NCI-H1105 (cell line): ENCODE data around the gene KNCN.

Experiments used
- DNase-seq: peaks from one replicate; lab custom pipeline; 2025; lab: John Stamatoyannopoulos, UW

Gene KNCN

DNA sequence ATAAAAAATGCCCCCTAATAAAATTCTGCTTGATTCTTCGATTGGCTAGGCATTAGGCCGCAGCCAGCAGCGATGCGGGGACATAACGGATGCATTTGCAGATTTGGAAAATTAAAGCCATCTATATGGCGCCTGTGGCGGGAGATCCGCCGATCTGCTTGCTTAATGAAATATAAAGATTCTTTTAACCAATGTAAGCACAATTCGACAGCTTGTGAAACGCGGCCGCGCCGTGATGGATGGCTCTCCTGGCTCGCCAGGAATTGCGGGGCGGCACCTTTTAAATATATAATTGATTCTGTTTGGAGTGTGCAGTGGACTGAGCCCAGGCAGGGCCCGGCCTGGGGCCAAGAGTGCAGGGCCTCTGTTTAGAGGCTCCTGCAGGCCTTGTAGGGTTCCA, 53.8 kb downstream of the KNCN start:
- DNase-seq = no peak

DNA sequence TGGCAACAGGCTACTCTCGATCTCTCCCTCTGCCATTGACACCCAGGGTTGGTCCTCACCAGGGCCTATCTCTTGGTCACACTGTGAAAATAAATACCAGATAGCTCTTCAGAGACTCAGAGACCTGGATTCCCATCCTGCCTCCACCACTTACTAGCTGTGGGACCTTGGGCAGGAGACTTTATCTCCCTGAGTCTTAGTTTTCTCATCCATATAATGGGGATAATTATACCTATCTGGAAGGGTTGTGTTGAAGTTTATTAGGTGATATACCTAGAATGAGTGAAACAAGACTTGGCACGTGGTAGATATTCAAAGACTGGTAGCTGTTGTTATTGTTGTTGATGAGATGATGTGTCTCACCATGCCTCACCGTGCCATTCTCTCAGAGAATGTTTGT, 54.4 kb downstream of the KNCN start:
- DNase-seq = no peak

DNA sequence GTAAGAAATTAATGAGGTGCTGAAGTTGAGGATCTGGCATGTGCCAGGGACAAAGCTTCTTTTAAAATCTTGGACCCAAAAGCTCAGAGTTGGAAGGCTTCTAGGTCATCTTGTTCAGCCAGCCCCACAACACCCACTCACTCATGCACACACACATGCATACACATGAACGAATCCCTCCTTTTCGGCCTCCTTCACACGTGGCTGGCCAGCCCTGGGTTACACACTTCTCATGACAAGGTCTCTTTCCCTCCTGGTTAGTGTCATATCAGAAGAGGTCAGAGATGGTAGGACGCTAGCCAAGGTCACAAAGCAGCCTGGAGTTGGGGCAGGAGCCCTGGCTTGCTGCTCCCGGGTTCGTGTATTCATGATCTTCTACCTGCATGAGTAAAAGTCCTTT, 54.9 kb downstream of the KNCN start:
- no peak for DNase-seq

DNA sequence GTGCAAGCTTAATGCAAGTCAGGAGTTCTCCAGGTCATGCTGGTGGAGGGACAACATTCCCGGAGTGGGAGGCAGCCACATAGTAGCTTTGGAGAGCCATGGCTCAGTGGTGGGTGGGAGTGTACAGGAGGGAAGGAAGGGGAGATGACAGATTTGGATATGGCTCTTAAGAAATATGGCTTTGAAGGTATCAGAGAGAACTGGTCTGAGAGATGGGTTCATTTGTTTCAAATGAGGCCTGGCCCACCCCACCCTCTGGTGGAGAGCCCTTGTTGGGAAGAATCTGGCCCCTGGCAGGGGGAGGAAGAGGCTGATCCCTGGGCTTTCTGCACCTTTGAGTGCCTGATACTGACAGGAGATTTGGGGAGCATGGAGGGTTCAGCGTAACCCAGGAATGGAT, 55.7 kb downstream of the KNCN start:
- DNase-seq = no peak
